ENCODE measurements around the gene MEI1. TPM values are rescaled to one million over a fixed set of nuclear protein-coding genes. Genes with fewer than 3 reads are reported as not detected.

The MEI1 gene
- total RNA-seq, 1 donor from 2014 or later: 0.10 TPM

- no peak for DNase-seq (ENCODE audit: low read depth)
These were observed 88.0 kb downstream of the MEI1 start for GRCh38 chr22:41787331-41787730.

- DNase-seq (ENCODE audit: low read depth): no peak
These were observed 94.6 kb downstream of the MEI1 start for GRCh38 chr22:41793871-41794270.

- DNase-seq (ENCODE audit: low read depth): no peak
These were observed 99.4 kb downstream of the MEI1 start for GRCh38 chr22:41798736-41799135.

- no peak for DNase-seq (ENCODE audit: low read depth)
These were observed 100.4 kb downstream of the MEI1 start for GRCh38 chr22:41799486-41800347.

- peak; percentile 59 for DNase-seq (ENCODE audit: low read depth)
These were observed 101.2 kb downstream of the MEI1 start, which contains the start of gene CCDC134 for GRCh38 chr22:41800348-41801146. Gene CCDC134 (plus strand): TSS chr22:41800679. CDS start chr22:41808891, 8,212 bp downstream.

- no peak for DNase-seq (ENCODE audit: low read depth)
These were observed 102.0 kb downstream of the MEI1 start for GRCh38 chr22:41801147-41801819.

- no peak for DNase-seq (ENCODE audit: low read depth)
These were observed 102.6 kb downstream of the MEI1 start for GRCh38 chr22:41801886-41802285.

- DNase-seq (ENCODE audit: low read depth): no peak
These were observed 106.3 kb downstream of the MEI1 start for GRCh38 chr22:41805639-41806038.

GRCh38 chr22:41808400-41808799 is 109.1 kb downstream of the MEI1 start:
- DNase-seq (ENCODE audit: low read depth): no peak

- no peak for DNase-seq (ENCODE audit: low read depth)
These were observed 110.7 kb downstream of the MEI1 start for GRCh38 chr22:41810022-41810421.

GRCh38 chr22:41812805-41813545 is 113.7 kb downstream of the MEI1 start:
- no peak for DNase-seq (ENCODE audit: low read depth)

- DNase-seq (ENCODE audit: low read depth): no peak
These were observed 114.6 kb downstream of the MEI1 start for GRCh38 chr22:41813726-41814410.

GRCh38 chr22:41815716-41816115 is 116.4 kb downstream of the MEI1 start:
- DNase-seq (ENCODE audit: low read depth): no peak

GRCh38 chr22:41816241-41816640 is 116.9 kb downstream of the MEI1 start:
- DNase-seq (ENCODE audit: low read depth): no peak

- no peak for DNase-seq (ENCODE audit: low read depth)
These were observed 117.6 kb downstream of the MEI1 start for GRCh38 chr22:41816871-41817270.

GRCh38 chr22:41818011-41818410 is 118.7 kb downstream of the MEI1 start:
- DNase-seq (ENCODE audit: low read depth): no peak

GRCh38 chr22:41818596-41818995 is 119.3 kb downstream of the MEI1 start:
- no peak for DNase-seq (ENCODE audit: low read depth)

- no peak for DNase-seq (ENCODE audit: low read depth)
These were observed 120.0 kb downstream of the MEI1 start for GRCh38 chr22:41819257-41819656.

- DNase-seq (ENCODE audit: low read depth): no peak
These were observed 121.1 kb downstream of the MEI1 start for GRCh38 chr22:41820447-41820846.

GRCh38 chr22:41821471-41822316 is 122.4 kb downstream of the MEI1 start:
- DNase-seq (ENCODE audit: low read depth): no peak

All from renal cortical epithelial cell (primary cell).